IMR-90 (cell line): ENCODE data around the gene LGALS1. TPM values are rescaled to one million over a fixed set of nuclear protein-coding genes. Genes with fewer than 3 reads are reported as not detected.

ENCODE experiments used
- ATAC-seq: fragments of 200-7000 bp; cut with Tn5 transposase; 2 replicates; pipeline ENCODE4 v1.9.1; 2020; ENCODE audit warnings: low read depth, mild to moderate bottlenecking, moderate library complexity
- BruUV-seq: library from RNA; stranded (reverse); fragments of 400-500 nt; replicated peaks from 2 replicates; lab custom pipeline; 2021; lab: Mats Ljungman, UMichigan
- CTCF ChIA-PET: fragments of 300-600 bp; formaldehyde crosslinking; extraction: SDS; loops from one replicate; lab custom pipeline; 2021; ENCODE audit warnings: antibody characterized with exemption; lab: Yijun Ruan, JAX
- POLR2A ChIA-PET: fragments of 300-600 bp; sonication (Branson Sonifier 250); formaldehyde crosslinking; loops from one replicate; lab custom pipeline; 2022; ENCODE audit warnings: antibody characterized with exemption; ENCODE audit not compliant: unreplicated experiment; lab: Charles Lee
- DNase-seq: peaks from one replicate; pipeline ENCODE4 v3.0.0; 2013
- H2AFZ ChIP-seq: replicated peaks from 2 replicates; pipeline ENCODE3; 2013; ENCODE audit warnings: low read length, mild to moderate bottlenecking; ENCODE audit not compliant: poor library complexity
- H2AK5ac ChIP-seq: 2 replicates; pipeline ENCODE4 v1.6.1; 2013; ENCODE audit warnings: low read depth, low read length, inconsistent platforms
- H2AK9ac ChIP-seq: replicated peaks from 2 replicates; pipeline ENCODE3; 2013; ENCODE audit warnings: mild to moderate bottlenecking, low read depth, low read length, moderate library complexity; ENCODE audit not compliant: poor library complexity
- H2BK120ac ChIP-seq: 2 replicates; pipeline ENCODE4 v1.6.1; 2013; ENCODE audit warnings: low read depth, low read length, inconsistent platforms
- H2BK15ac ChIP-seq: 3 replicates; pipeline ENCODE4 v1.6.1; 2013; ENCODE audit warnings: low read depth, low read length, inconsistent platforms
- H2BK20ac ChIP-seq: 2 replicates; pipeline ENCODE4 v1.6.1; 2013; ENCODE audit warnings: low read depth, mild to moderate bottlenecking, inconsistent platforms, low read length, moderate library complexity
- H2BK5ac ChIP-seq: 2 replicates; pipeline ENCODE4 v1.6.1; 2013; ENCODE audit warnings: mild to moderate bottlenecking, low read depth, low read length, inconsistent platforms; ENCODE audit not compliant: poor library complexity, severe bottlenecking
- H3K14ac ChIP-seq: replicated peaks from 2 replicates; pipeline ENCODE4 v1.6.1; 2013; ENCODE audit warnings: low read depth, low read length, inconsistent platforms
- H3K18ac ChIP-seq: 2 replicates; pipeline ENCODE4 v1.6.1; 2013; ENCODE audit warnings: low read depth, low read length, control low read depth
- H3K23ac ChIP-seq: 2 replicates; pipeline ENCODE4 v1.6.1; 2013; ENCODE audit warnings: low read depth, low read length, inconsistent platforms
- H3K27ac ChIP-seq: 2 replicates; pipeline ENCODE4 v1.5.1; 2013; ENCODE audit warnings: mild to moderate bottlenecking, control low read depth, low read length; ENCODE audit not compliant: insufficient read depth
- H3K27me3 ChIP-seq: 2 replicates; pipeline ENCODE4 v1.6.1; 2013; ENCODE audit warnings: low read length; ENCODE audit not compliant: control insufficient read depth, insufficient read depth
- H3K36me3 ChIP-seq: 2 replicates; pipeline ENCODE4 v1.6.1; 2013; ENCODE audit warnings: low read length, mixed read lengths; ENCODE audit not compliant: control insufficient read depth, insufficient read depth
- H3K4ac ChIP-seq: 2 replicates; pipeline ENCODE4 v1.6.1; 2013; ENCODE audit warnings: low read depth, low read length, inconsistent platforms
- H3K4me1 ChIP-seq: 2 replicates; pipeline ENCODE4 v1.6.1; 2013; ENCODE audit warnings: low read length, mixed read lengths; ENCODE audit not compliant: control insufficient read depth, insufficient read depth
- H3K4me2 ChIP-seq: 2 replicates; pipeline ENCODE4 v1.6.1; 2013; ENCODE audit warnings: low read depth, mild to moderate bottlenecking, control low read depth, low read length, moderate library complexity
- H3K4me3 ChIP-seq: 2 replicates; pipeline ENCODE4 v1.5.1; 2013; ENCODE audit warnings: low read depth, mild to moderate bottlenecking, control low read depth, low read length, moderate library complexity; ENCODE audit not compliant: insufficient read depth
- H3K56ac ChIP-seq: 2 replicates; pipeline ENCODE4 v1.6.1; 2013; ENCODE audit warnings: low read length, inconsistent platforms; ENCODE audit not compliant: insufficient read depth; ENCODE audit errors: extremely low read depth
- H3K79me1 ChIP-seq, 2 experiments: 2 replicates each; pipeline ENCODE4 v1.6.1; 2013; ENCODE audit warnings: low read length in 2 of 2, inconsistent platforms in 1 of 2, low read depth in 1 of 2
- H3K9ac ChIP-seq: 2 replicates; pipeline ENCODE4 v1.6.1; 2013; ENCODE audit warnings: low read depth, low read length, control low read depth
- H3K9me1 ChIP-seq: 2 replicates; pipeline ENCODE4 v1.6.1; 2013; ENCODE audit warnings: low read length, inconsistent platforms; ENCODE audit not compliant: insufficient read depth
- H3K9me3 ChIP-seq: 2 replicates; pipeline ENCODE4 v1.6.1; 2013; ENCODE audit warnings: low read length; ENCODE audit not compliant: control insufficient read depth, insufficient read depth
- H4K20me1 ChIP-seq: 2 replicates; pipeline ENCODE4 v1.6.1; 2013; ENCODE audit warnings: low read length, inconsistent platforms; ENCODE audit not compliant: insufficient read depth
- H4K5ac ChIP-seq: 2 replicates; pipeline ENCODE4 v1.6.1; 2013; ENCODE audit warnings: mild to moderate bottlenecking, low read depth, low read length, control low read depth
- H4K8ac ChIP-seq, 2 experiments: 2 replicates each; pipeline ENCODE4 v1.6.1; 2013; ENCODE audit warnings: low read depth in 2 of 2, low read length in 2 of 2, control low read depth in 1 of 2, inconsistent platforms in 1 of 2
- H4K91ac ChIP-seq: 2 replicates; pipeline ENCODE4 v1.6.1; 2013; ENCODE audit warnings: low read depth, low read length, inconsistent platforms; ENCODE audit not compliant: insufficient read depth
- CHD1 ChIP-seq: IDR thresholded peaks from 2 replicates; pipeline ENCODE4 v1.6.1; 2012; ENCODE audit warnings: low read depth, low read length, improper control_type of control experiment
- ELK1 ChIP-seq: fragments of 150-350 bp; IDR thresholded peaks from 2 replicates; pipeline ENCODE4 v1.6.1; 2016; ENCODE audit warnings: low read depth, mild to moderate bottlenecking, low read length, moderate library complexity, borderline replicate concordance
- MAZ ChIP-seq: IDR thresholded peaks from 2 replicates; pipeline ENCODE4 v1.6.1; 2012; ENCODE audit warnings: low read depth, mild to moderate bottlenecking, low read length, improper control_type of control experiment, moderate library complexity, borderline replicate concordance
- MXI1 ChIP-seq: IDR thresholded peaks from 2 replicates; pipeline ENCODE4 v1.6.1; 2012; ENCODE audit warnings: low read depth, mild to moderate bottlenecking, low read length, moderate library complexity, borderline replicate concordance
- NFE2L2 ChIP-seq: fragments of 150-350 bp; IDR thresholded peaks from 2 replicates; pipeline ENCODE4 v1.6.1; 2016; ENCODE audit warnings: low read depth, mild to moderate bottlenecking, low read length
- POLR2A ChIP-seq: IDR thresholded peaks from 2 replicates; pipeline ENCODE4 v1.6.1; 2012; ENCODE audit warnings: mild to moderate bottlenecking, low read depth, low read length
- RAD21 ChIP-seq: IDR thresholded peaks from 2 replicates; pipeline ENCODE4 v1.6.1; 2012; ENCODE audit warnings: low read length, improper control_type of control experiment
- RFX5 ChIP-seq: IDR thresholded peaks from 2 replicates; pipeline ENCODE4 v1.8.0; 2012; ENCODE audit warnings: low read depth, mild to moderate bottlenecking, low read length, moderate library complexity
- SMC3 ChIP-seq: fragments of 150-350 bp; IDR thresholded peaks from 2 replicates; pipeline ENCODE4 v1.6.1; 2016; ENCODE audit warnings: low read depth, mild to moderate bottlenecking, antibody characterized with exemption, low read length, moderate library complexity
- USF2 ChIP-seq: fragments of 150-350 bp; IDR thresholded peaks from 2 replicates; pipeline ENCODE4 v1.6.1; 2017; ENCODE audit warnings: mild to moderate bottlenecking, antibody characterized with exemption, low read length, low read depth
- WGBS, 2 experiments: methylation state at CpG; one replicate each; pipeline versions ENCODE4 v1.1.5 to v1.1.7; 2013; ENCODE audit warnings: missing lambda C conversion rate in 2 of 2; ENCODE audit not compliant: insufficient read length in 1 of 2; ENCODE audit errors: extremely low coverage in 2 of 2; 5-methylcytosine and 5-hydroxymethylcytosine counted together
- dilution Hi-C: fragments of 300-500 bp; cut with HindIII; formaldehyde crosslinking; loops from one replicate; pipeline ENCODE4 v1.14.3; 2018; ENCODE audit warnings: low sequenced_read_pairs; ENCODE audit not compliant: unreplicated experiment
- in situ Hi-C: fragments of 300-500 bp; cut with MboI; formaldehyde crosslinking; loops from 3 replicates; pipeline ENCODE4 v1.14.3; 2019; ENCODE audit warnings: low sequenced_read_pairs, inconsistent platforms, mixed read lengths
- intact Hi-C: fragments of 100-400 bp; cut with micrococcal nuclease; formaldehyde crosslinking; loops from 2 replicates; pipeline ENCODE4 v1.10.0; 2022
- polyA plus RNA-seq, 3 experiments: library from polyadenylated mRNA; depleted of rRNA; stranded (reverse); fragments of >200 nt; gene quantifications; 2 replicates each; pipeline ENCODE4 v1.2.3, GENCODE V29; 2012; ENCODE audit warnings: low replicate concordance in 1 of 3
- total RNA-seq: library from RNA; depleted of rRNA; stranded (reverse); fragments of >200 nt; gene quantifications from 2 replicates; pipeline ENCODE4 v1.2.3, GENCODE V29; 2012

The LGALS1 gene
- total and polyA plus RNA-seq, 2 of the 4 experiments (the other 2 are of a cell fraction) = 11,896 to 15,383 TPM

GRCh38 chr22:37725551-37726240 lies 50.3 kb downstream of the LGALS1 start:
- TF ChIP-seq MAZ (no peak), POLR2A (no peak), CHD1 (no peak), MXI1 (no peak), RFX5 (no peak), ELK1 (no peak), NFE2L2 (no peak), USF2 (no peak), SMC3 (no peak), RAD21 (no peak)
- Histone ChIP-seq H3K56ac (no peak overlapping the region), H3K23ac (no peak overlapping the region), H4K20me1 (no peaks in the 10 kb centered on the region), H2AK9ac (no peak overlapping the region), H2BK5ac (no peak overlapping the region), H4K91ac (no peak overlapping the region), H3K27me3 (no peaks in the 10 kb centered on the region), H2BK20ac (no peak overlapping the region), H3K9ac (no peak overlapping the region), H3K4me2 (no peak overlapping the region), H3K36me3 (peaks cover 1% of the 10 kb centered on the region; the same call in 1 of the 2 replicates), H3K4me3 (no peak overlapping the region), H3K9me3 (no peaks in the 10 kb centered on the region), H4K5ac (no peak overlapping the region), H3K4ac (no peak overlapping the region), H3K79me1 (no peaks in the 10 kb centered on the region), H2AFZ (no peak overlapping the region), H3K4me1 (peaks cover 4% of the 10 kb centered on the region), H3K18ac (no peak overlapping the region), H4K8ac (no peak overlapping the region), H2AK5ac (no peak overlapping the region), H3K9me1 (0 out of 2 replicates have a peak, but pooled peaks cover 3% of the 10 kb centered on the region), H2BK120ac (no peak overlapping the region), H3K14ac (no peak overlapping the region), H2BK15ac (no peak overlapping the region), H3K27ac (no peak overlapping the region)
- DNase-seq (no peak), ATAC-seq (no peak)
- ChIA-PET CTCF (no interaction called here), POLR2A (no interaction called here)
- no TSS peak for BruUV-seq
- intact Hi-C loops = no loop called here
- in situ Hi-C loops = no loop called here
- dilution Hi-C loops = no loop called here
- WGBS, 2 experiments = 90% methylated on average over 15 of the region's 25 CpGs; no CpG with 5 or more reads in 1 of the 2 experiments
